ENCODE results near the gene TNFRSF25. TPM values are rescaled to one million over a fixed set of nuclear protein-coding genes. Genes with fewer than 3 reads are reported as not detected.

Gene TNFRSF25
- total and polyA plus RNA-seq, 2 experiments from 2014 or later: 13.6 to 25.3 TPM

- Histone ChIP-seq H3K4me1 (ENCODE audit: insufficient read depth) (peaks cover 7% of the 10 kb centered on the region; the same call in 1 of the 2 replicates), H4K20me1 (replicated peaks; ENCODE audit: insufficient read depth) (no peaks in the 10 kb centered on the region), H3K36me3 (ENCODE audit: insufficient read depth) (no peaks in the 10 kb centered on the region), H3K4me2 (peak overlapping the region; percentile 84), H3F3A (replicated peaks; ENCODE audit: low read depth) (peaks cover 4% of the 10 kb centered on the region; the same call in 1 of the 2 replicates), H2AFZ (no peak overlapping the region; the same call in 1 of the 2 replicates), H3K27me3 (ENCODE audit: insufficient read depth) (no peaks in the 10 kb centered on the region; the same call in 1 of the 2 replicates), H3K79me2 (replicated peaks; ENCODE audit: insufficient read depth) (no peaks in the 10 kb centered on the region), H3K4me3 (peak overlapping the region; percentile 70), H3K9me2 (ENCODE audit: insufficient read depth) (no peaks in the 10 kb centered on the region), H3K27ac (ENCODE audit: low read depth) (0 out of 2 replicates have a peak overlapping the region, but pooled peaks have one; percentile 72)
- Mint-ChIP-seq H3K4me3 (peak overlapping the region; percentile 74), H3K36me3 (ENCODE audit: low read depth) (no peaks in the 10 kb centered on the region), H3K9me3 (no peaks in the 10 kb centered on the region), H3K27me3 (ENCODE audit: insufficient read depth, low read depth, poor library complexity) (peaks cover 16% of the 10 kb centered on the region), H3K4me1 (peaks cover 29% of the 10 kb centered on the region), H3K27ac (peak overlapping the region; percentile 52)
- DNase-seq (ENCODE audit: low spot score): peak; percentile 79
- peak; percentile 18 for ATAC-seq
- no peak for TF ChIP-seq ETS1 (IDR thresholded peaks at IDR 0.05)
- no peak for TF ChIP-seq EZH2phosphoT487 (IDR thresholded peaks at IDR 0.05; ENCODE audit: unreplicated experiment)
- TF ChIP-seq JUNB (IDR thresholded peaks at IDR 0.05; ENCODE audit: unreplicated experiment): no peak
- TF ChIP-seq ZNF114 (CRISPR knock-in tag; IDR thresholded peaks at IDR 0.05): no peak
- TF ChIP-seq NANOG (IDR thresholded peaks at IDR 0.05; ENCODE audit: borderline replicate concordance): no peak
- TF ChIP-seq POLR2AphosphoS5 (IDR thresholded peaks at IDR 0.05; ENCODE audit: low read depth): peak; percentile 55
- TF ChIP-seq, protein P1, sequence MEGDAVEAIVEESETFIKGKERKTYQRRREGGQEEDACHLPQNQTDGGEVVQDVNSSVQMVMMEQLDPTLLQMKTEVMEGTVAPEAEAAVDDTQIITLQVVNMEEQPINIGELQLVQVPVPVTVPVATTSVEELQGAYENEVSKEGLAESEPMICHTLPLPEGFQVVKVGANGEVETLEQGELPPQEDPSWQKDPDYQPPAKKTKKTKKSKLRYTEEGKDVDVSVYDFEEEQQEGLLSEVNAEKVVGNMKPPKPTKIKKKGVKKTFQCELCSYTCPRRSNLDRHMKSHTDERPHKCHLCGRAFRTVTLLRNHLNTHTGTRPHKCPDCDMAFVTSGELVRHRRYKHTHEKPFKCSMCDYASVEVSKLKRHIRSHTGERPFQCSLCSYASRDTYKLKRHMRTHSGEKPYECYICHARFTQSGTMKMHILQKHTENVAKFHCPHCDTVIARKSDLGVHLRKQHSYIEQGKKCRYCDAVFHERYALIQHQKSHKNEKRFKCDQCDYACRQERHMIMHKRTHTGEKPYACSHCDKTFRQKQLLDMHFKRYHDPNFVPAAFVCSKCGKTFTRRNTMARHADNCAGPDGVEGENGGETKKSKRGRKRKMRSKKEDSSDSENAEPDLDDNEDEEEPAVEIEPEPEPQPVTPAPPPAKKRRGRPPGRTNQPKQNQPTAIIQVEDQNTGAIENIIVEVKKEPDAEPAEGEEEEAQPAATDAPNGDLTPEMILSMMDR (conservative IDR thresholded peaks at IDR 0.05; ENCODE audit: low read depth in 2 of 2): peak in 1 of 2 experiments; percentile 29; a peak in 2 of 4 replicates
- TF ChIP-seq EZH2 (IDR thresholded peaks at IDR 0.05; ENCODE audit: low read depth, unreplicated experiment): no peak
- TF ChIP-seq, protein P2, sequence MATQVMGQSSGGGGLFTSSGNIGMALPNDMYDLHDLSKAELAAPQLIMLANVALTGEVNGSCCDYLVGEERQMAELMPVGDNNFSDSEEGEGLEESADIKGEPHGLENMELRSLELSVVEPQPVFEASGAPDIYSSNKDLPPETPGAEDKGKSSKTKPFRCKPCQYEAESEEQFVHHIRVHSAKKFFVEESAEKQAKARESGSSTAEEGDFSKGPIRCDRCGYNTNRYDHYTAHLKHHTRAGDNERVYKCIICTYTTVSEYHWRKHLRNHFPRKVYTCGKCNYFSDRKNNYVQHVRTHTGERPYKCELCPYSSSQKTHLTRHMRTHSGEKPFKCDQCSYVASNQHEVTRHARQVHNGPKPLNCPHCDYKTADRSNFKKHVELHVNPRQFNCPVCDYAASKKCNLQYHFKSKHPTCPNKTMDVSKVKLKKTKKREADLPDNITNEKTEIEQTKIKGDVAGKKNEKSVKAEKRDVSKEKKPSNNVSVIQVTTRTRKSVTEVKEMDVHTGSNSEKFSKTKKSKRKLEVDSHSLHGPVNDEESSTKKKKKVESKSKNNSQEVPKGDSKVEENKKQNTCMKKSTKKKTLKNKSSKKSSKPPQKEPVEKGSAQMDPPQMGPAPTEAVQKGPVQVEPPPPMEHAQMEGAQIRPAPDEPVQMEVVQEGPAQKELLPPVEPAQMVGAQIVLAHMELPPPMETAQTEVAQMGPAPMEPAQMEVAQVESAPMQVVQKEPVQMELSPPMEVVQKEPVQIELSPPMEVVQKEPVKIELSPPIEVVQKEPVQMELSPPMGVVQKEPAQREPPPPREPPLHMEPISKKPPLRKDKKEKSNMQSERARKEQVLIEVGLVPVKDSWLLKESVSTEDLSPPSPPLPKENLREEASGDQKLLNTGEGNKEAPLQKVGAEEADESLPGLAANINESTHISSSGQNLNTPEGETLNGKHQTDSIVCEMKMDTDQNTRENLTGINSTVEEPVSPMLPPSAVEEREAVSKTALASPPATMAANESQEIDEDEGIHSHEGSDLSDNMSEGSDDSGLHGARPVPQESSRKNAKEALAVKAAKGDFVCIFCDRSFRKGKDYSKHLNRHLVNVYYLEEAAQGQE (IDR thresholded peaks at IDR 0.05; ENCODE audit: unreplicated experiment): no peak
- 0 out of 2 replicates have a peak, but pooled peaks have one; percentile 6 for TF ChIP-seq CREB1 (CRISPR knock-in tag; IDR thresholded peaks at IDR 0.05; ENCODE audit: low read depth)
These were observed 18.8 kb downstream of the TNFRSF25 start for GRCh38 chr1:6447016-6447817.

Measured in GM23338 (cell line).